ENCODE data around the gene BSDC1. TPM values are rescaled to one million over a fixed set of nuclear protein-coding genes. Genes with fewer than 3 reads are reported as not detected.

The BSDC1 gene
- total and polyA plus RNA-seq, 2 of the 13 experiments (the other 11 are each of a cell fraction or from before 2014, with no cell fraction given) = 40.3 to 64.2 TPM

DNA sequence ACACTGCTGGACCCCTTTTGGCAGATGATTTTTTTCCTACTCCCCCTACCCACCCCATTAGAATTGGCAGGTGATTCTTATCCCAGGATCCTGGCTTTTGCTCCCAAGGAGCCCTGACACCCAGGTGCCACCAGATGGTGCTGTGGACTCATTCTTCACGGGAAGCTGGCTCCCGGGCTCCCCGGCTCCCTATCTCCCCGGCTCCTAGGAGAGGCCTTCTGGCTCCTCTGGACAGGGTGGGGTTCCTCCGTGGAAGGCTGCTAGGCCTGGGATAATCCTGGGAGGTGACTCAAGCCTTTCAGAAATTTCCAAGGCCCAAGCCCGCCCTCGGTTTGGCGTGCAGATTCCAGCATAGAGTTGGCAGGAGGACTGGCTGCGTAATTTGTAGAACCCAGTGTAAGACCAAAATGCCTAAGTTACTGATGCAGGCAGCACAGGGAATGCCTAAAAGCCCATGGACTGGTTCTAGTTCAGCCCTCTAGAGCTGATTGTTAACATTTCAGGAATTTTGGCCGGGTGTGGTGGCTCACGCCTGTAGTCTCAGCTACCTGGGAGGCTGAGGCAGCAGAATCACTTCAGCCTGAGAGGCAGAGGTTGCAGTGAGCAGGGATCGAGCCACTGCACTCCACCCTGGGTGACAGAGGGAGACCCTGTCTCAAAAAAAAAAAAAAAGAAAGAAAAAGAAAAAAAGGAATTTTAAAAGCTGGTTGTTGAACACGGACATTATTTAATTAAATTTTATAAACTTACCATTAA, 6.8 kb upstream of the BSDC1 start (continued):
- TF ChIP-seq, protein P1, sequence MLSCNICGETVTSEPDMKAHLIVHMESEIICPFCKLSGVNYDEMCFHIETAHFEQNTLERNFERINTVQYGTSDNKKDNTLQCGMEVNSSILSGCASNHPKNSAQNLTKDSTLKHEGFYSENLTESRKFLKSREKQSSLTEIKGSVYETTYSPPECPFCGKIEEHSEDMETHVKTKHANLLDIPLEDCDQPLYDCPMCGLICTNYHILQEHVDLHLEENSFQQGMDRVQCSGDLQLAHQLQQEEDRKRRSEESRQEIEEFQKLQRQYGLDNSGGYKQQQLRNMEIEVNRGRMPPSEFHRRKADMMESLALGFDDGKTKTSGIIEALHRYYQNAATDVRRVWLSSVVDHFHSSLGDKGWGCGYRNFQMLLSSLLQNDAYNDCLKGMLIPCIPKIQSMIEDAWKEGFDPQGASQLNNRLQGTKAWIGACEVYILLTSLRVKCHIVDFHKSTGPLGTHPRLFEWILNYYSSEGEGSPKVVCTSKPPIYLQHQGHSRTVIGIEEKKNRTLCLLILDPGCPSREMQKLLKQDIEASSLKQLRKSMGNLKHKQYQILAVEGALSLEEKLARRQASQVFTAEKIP (CRISPR knock-in tag; IDR thresholded peaks at IDR 0.05; ENCODE audit: borderline replicate concordance) = no peak
- no peak for TF ChIP-seq TMF1 (CRISPR knock-in tag; IDR thresholded peaks at IDR 0.05; ENCODE audit: low read depth)
- TF ChIP-seq ZNF484 (CRISPR knock-in tag; IDR thresholded peaks at IDR 0.05; ENCODE audit: borderline replicate concordance, low read depth) = no peak
- TF ChIP-seq NKX3-1 (CRISPR knock-in tag; IDR thresholded peaks at IDR 0.05) = no peak
- TF ChIP-seq, protein P2, sequence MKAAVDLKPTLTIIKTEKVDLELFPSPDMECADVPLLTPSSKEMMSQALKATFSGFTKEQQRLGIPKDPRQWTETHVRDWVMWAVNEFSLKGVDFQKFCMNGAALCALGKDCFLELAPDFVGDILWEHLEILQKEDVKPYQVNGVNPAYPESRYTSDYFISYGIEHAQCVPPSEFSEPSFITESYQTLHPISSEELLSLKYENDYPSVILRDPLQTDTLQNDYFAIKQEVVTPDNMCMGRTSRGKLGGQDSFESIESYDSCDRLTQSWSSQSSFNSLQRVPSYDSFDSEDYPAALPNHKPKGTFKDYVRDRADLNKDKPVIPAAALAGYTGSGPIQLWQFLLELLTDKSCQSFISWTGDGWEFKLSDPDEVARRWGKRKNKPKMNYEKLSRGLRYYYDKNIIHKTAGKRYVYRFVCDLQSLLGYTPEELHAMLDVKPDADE (CRISPR knock-in tag; IDR thresholded peaks at IDR 0.05) = no peak
- no peak for TF ChIP-seq MYNN (CRISPR knock-in tag; IDR thresholded peaks at IDR 0.05; ENCODE audit: low read depth)
- TF ChIP-seq, protein P3, sequence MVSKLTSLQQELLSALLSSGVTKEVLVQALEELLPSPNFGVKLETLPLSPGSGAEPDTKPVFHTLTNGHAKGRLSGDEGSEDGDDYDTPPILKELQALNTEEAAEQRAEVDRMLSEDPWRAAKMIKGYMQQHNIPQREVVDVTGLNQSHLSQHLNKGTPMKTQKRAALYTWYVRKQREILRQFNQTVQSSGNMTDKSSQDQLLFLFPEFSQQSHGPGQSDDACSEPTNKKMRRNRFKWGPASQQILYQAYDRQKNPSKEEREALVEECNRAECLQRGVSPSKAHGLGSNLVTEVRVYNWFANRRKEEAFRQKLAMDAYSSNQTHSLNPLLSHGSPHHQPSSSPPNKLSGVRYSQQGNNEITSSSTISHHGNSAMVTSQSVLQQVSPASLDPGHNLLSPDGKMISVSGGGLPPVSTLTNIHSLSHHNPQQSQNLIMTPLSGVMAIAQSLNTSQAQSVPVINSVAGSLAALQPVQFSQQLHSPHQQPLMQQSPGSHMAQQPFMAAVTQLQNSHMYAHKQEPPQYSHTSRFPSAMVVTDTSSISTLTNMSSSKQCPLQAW (CRISPR knock-in tag; IDR thresholded peaks at IDR 0.05) = peak; percentile 64; the same call in 1 of the 2 replicates
- TF ChIP-seq ATF7-NPFF (CRISPR knock-in tag; IDR thresholded peaks at IDR 0.05; ENCODE audit: low read depth) = no peak
- no peak for TF ChIP-seq RARA (CRISPR knock-in tag; IDR thresholded peaks at IDR 0.05)
- TF ChIP-seq ZNF788 (CRISPR knock-in tag; IDR thresholded peaks at IDR 0.05; ENCODE audit: borderline replicate concordance) = no peak; the same call in 1 of the 2 replicates
- no peak for TF ChIP-seq TSC22D2 (CRISPR knock-in tag; IDR thresholded peaks at IDR 0.05; ENCODE audit: borderline replicate concordance)
- TF ChIP-seq GLI4 (CRISPR knock-in tag; IDR thresholded peaks at IDR 0.05; ENCODE audit: borderline replicate concordance) = no peak
- TF ChIP-seq, protein P4, sequence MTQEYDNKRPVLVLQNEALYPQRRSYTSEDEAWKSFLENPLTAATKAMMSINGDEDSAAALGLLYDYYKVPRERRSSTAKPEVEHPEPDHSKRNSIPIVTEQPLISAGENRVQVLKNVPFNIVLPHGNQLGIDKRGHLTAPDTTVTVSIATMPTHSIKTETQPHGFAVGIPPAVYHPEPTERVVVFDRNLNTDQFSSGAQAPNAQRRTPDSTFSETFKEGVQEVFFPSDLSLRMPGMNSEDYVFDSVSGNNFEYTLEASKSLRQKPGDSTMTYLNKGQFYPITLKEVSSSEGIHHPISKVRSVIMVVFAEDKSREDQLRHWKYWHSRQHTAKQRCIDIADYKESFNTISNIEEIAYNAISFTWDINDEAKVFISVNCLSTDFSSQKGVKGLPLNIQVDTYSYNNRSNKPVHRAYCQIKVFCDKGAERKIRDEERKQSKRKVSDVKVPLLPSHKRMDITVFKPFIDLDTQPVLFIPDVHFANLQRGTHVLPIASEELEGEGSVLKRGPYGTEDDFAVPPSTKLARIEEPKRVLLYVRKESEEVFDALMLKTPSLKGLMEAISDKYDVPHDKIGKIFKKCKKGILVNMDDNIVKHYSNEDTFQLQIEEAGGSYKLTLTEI (CRISPR knock-in tag; conservative IDR thresholded peaks at IDR 0.05) = no peak
- no peak for TF ChIP-seq ZNF766 (CRISPR knock-in tag; IDR thresholded peaks at IDR 0.05; ENCODE audit: borderline replicate concordance)
- no peak for TF ChIP-seq HOXD1 (CRISPR knock-in tag; IDR thresholded peaks at IDR 0.05)
- TF ChIP-seq SKI (IDR thresholded peaks at IDR 0.05; ENCODE audit: partially characterized antibody) = no peak
- TF ChIP-seq, protein P5, sequence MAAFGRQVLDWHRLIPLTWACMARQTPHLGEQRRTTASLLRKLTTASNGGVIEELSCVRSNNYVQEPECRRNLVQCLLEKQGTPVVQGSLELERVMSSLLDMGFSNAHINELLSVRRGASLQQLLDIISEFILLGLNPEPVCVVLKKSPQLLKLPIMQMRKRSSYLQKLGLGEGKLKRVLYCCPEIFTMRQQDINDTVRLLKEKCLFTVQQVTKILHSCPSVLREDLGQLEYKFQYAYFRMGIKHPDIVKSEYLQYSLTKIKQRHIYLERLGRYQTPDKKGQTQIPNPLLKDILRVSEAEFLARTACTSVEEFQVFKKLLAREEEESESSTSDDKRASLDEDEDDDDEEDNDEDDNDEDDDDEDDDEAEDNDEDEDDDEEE (CRISPR knock-in tag; IDR thresholded peaks at IDR 0.05) = no peak
- no peak for TF ChIP-seq MTF2 (CRISPR knock-in tag; IDR thresholded peaks at IDR 0.05; ENCODE audit: borderline replicate concordance)
- TF ChIP-seq, protein P6, sequence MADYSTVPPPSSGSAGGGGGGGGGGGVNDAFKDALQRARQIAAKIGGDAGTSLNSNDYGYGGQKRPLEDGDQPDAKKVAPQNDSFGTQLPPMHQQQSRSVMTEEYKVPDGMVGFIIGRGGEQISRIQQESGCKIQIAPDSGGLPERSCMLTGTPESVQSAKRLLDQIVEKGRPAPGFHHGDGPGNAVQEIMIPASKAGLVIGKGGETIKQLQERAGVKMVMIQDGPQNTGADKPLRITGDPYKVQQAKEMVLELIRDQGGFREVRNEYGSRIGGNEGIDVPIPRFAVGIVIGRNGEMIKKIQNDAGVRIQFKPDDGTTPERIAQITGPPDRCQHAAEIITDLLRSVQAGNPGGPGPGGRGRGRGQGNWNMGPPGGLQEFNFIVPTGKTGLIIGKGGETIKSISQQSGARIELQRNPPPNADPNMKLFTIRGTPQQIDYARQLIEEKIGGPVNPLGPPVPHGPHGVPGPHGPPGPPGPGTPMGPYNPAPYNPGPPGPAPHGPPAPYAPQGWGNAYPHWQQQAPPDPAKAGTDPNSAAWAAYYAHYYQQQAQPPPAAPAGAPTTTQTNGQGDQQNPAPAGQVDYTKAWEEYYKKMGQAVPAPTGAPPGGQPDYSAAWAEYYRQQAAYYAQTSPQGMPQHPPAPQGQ (CRISPR knock-in tag; IDR thresholded peaks at IDR 0.05; ENCODE audit: borderline replicate concordance) = no peak

Data from HepG2 (cell line).